HG03103 (cell line): ENCODE data around the gene ABL1.
"Not testable (repeated sequence)": the region's sequence is repeated elsewhere in the genome, so short reads cannot be mapped to it uniquely, and the experiment has no call there.

Source experiments
- ATAC-seq: cut with Tn5 transposase; IDR thresholded peaks from one replicate; pipeline ENCODE4 v1.9.1; 2021; ENCODE audit warnings: low read depth; ENCODE audit not compliant: unreplicated experiment

ABL1 gene

DNA sequence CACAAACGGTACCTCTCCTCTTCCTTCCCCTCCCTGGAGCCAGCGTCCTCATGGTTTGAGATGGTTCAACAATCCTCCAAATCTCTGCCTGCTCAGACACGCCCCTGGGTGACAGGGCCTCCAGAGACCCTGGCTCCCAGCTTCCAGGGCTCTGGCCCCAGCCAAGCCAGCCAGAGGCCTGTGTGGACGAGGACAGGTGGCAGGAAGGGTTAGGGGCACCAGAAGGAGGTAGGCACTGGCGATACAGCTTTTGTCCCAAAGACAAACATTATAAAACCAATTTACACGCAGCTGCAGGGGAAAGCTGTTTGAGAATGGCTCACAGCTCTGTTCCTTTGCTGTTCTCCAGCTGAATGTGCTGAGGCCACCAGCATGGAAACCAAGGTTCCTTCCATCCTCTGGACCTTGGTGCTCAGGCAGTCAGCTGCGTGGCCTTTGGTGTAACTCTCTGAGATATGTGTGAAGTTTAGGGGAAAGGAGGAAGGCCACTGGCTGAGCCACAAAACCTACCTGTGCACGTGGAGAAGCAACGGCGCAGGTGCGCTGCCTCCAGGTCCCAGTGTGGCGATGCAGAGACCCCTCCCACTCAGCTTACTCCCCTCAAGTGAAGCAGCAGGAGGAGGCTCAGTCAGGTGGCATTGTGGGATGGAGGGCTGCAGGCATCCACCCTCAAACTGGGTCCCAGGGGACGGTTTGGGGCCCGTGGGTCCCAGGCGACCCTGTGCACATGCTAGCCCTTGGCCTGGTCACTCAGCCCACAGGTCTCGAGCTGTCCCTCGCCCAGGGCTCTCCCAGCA, 65.8 kb downstream of the ABL1 start:
- no peak for ATAC-seq

DNA sequence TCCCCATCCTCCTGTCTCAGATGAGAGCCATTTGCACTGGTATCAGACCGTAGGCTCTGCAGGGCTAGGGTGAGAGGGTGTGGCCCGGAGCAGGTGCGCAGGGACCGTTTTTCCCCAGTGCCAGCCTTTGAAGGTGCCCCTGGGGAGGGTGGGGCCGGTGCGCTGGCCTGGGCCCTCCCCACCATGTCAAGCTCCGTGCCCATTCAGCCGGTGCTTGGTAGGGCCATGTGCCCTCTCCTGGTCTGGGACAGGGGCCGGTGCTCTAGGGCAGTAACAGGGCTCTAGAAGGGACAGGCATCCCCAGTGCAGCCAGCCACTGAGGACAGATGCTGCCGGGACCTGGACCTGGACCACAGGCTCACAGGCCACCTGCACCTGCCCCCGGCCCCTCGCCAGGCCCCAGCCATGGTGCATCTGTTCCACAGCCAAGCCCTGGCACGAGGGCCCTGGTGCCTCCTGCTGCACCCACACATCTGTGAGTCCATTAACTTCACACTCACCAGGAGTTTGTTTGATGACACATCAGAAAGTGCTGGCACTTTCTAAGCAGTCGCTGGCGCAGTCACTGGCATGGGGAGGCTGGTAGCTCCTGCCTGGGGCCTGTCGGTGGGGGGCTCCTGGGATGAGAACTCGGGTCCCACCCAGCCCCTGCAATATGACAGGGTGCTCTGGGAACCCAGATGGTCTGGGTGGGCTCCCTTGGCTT, 66.6 kb downstream of the ABL1 start:
- no peak for ATAC-seq

DNA sequence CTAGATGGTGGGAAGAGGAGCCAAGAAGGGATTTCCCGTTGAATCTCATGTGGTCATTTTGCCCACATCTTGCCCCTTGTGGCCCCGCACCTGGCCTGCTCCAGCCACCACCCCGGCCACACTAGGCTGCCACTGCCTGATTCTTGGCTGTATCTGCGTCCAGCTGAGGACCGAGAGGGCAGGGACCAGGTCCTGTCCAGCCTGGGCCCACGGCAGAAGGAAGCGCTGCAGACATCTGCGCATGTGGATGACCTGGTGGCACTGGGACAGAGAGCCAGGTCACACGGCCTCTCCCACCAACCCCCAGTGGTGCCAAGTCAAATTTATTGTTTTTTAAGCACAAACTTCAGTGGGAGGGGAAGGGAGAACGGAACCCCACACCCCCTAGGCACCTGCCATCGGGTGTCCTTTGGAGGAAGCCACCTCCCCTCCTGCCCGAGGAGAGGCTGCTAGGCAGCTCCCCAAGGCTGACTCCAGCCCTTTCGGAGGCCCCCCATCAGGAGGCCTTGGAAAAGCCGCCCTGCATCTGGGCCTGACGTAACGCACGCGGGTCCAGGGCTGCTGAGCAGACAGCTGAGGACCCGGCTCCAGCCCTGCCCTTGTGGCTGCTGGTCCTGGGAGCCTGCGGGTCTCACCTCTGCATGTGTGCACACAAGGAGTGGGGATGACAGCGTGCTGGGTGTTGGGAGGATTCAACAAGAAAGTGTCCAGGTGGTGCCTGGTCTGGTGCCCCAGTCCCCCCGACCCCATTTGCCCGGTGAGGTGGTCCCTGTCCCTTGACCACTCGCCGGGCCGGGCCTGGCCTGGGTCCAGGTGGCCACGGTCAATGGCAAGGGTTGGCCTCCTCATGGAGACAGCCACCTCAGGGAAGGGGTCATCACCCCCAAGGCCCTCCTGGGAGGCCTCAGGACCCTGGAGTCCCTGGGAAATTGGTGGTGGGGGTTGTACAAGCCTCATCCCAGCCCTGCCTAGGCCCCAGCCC, 67.4 kb downstream of the ABL1 start:
- ATAC-seq = no peak

DNA sequence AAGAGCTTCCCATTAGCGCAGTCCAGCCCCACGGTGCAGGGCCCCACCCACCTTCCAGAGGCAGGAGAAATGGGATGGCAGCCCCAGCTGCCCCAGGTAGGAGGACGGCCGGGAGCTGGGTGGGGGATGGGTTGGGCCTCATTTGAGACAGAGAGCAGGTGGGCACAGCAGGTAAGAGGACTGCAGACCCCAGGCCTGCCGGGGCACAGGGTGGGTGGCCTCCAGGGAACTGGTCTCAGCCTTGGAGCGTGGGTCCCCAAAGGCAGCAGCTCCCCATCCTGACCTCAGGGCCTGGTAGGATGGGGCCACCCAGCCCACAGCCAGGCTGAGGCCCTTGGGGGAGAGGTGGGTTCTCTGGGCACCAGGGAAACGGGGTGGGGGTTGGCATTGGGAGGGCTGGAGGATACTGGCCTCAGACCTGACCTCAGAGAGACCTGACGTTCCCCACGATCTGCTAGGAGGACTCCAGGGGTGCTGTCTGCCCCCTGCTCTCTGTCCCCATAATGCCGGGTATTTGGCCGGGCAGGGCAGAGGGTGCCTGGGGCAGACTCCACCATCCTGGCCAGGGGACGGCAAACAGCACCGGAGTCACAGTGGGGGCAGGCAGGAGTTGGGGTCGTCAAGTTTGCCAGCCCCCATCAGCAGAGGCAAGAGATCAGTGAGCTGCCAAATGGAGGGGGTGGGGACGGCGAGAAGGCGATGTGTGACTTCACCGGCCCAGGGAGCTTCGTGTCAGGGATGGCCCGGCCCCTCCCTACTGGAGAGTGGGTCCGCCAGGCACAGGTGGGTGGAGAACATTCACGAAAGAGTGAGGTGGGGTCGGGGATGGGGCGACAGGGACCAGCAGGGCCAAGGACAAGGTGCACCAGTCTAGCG, 68.4 kb downstream of the ABL1 start:
- ATAC-seq = no peak

DNA sequence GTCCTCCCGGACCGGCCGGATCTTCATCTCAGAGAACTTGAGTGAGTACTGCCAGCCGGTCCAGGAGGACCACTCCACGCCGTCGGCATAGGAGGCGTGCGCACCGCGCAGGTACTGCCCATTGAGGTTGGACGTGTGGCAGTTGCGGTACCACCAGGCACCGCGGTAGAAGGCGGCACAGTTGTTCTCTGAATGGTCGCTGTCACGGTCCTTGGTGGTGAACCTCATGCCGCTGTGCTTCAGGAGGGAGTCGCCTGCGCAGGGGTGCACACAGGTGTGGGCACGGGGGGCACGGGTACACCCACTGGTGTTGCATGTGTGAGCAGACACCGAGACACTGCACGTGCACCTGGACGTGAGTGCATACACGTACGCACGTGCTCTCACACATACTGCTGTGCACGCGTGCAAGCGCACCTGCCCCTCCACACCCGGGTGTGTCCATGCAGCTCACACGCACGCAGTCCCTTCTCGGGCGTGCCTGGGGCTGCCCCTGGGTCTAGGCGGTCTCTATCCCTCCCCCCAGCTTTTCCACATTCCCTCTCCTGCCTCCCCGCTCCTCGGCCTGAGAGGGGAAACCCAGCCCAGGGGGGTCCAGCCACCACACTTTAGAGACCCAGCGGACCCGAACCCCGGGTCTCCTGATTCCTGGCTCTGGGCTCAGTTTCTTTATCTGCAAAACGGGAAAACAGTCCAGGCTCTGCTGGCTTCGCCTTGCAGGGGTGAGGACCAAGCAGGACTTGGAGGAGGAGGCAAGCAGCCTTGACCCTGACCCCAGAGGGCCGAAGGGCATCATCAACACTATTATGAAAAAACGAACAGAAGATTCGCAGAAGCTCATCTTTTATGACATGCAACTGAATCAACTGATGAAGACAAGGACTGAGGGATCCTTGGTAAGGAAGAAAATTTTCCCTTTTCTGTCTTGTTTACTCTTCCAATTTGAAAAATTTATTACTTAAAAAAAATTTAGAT, 69.3 kb downstream of the ABL1 start:
- no peak for ATAC-seq

DNA sequence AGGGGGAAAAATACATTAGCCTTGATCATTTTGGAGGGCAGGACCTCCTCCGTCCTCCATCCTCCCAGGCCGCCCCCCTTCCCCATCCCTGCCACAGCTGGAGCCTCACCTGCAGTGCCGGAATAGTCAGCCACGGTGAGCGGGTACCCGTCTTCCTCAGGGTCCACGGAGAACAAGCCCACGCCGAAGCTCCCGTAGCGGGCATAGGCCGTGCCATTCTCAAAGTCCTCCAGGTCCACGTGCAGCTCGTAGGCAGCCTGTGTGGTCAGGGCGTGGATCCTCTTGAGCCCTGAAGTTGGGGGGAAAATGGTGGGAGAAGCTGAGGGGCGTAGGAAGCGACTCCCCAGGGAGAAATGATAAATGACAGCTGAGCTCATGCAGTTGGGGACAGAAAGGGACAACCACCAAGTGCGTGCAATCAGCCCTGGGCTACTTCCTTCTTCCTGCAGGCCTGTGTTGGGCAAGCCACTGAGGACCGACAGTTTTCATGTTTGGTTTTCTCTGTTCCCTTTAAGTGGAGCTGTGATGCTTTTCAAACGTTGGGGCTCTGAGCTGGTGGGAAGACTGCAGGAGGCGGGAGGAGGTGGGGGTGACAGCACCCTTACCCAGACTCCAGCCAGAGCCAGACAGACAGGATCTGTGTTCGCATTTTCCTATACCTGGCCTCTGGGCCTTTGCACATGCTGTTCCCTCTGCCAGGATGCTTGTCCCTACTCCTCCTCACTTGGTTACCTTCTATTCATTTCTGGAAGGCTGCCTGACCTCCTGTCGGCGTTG, 70.3 kb downstream of the ABL1 start:
- ATAC-seq = no peak

DNA sequence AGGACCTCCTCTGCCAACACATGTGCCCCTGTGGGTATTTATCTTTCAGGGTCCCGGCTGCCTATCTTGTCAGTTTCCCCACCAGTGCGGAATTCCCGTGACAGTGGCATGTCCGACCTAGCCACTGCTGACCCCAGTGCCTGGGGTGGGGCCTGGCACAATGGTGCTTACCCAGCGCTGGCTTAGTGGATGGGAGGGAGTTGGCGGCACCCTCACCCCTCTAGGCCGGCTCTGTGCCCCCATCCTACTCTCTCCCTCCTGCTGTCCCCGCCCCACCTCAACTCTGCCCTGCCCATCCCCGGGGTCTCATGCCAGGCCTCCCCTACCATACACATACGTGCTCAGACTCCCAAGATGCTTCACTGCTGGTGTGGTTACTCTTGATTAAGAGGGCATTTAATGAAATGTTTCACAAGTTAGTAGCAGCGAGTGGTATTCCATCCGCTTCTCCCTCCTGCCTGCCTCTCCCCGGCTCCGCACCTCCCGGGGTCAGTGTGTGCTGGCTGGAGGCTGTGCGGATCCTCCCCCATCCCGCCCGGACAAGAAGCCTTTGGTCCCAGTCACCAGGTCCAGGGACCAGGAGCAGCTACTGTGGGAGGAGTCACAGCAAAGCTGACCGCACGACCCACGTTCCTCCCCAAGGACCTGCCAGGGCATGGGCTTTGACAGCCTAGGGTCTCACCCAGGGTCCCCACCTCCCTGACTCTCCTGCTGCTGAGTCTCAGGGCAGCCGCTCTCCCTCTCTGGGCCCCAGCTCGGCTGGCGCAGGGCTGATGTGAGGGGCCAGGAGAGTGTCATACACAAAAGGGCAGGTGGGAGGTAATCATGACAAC, 71.1 kb downstream of the ABL1 start:
- no peak for ATAC-seq

DNA sequence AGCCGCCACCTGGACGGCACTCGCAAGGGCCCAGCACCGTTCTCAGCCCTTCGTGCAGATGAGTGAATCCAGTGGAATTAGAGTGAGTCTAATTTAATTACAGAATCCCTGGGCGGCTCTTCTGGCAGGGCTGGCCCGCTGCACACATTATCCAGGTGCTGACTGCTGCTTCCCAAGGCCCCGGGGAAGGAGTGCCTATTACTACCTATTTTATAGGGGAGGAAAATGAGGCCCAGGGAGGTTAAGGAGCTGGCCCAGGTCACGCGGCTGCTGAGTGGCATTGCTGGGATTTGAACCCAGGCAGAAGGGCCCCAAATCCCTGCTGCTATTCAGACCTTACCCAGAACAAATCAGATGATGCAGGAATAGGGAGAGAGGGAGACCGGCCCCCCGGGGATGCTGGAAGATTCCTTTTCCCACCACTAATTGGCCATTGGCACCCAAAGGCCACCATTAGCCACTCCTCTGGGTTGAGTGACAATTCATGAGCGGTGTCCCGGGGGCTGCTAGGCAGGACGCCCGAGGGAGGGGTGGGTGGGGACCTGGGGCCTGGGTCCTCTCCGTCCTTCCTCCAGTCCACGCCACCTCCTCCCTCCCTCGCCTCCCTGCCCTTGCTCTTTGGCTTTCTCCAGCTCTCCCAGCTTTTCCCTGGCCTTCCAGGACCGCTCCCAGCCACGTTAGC, 71.8 kb downstream of the ABL1 start:
- no peak for ATAC-seq

DNA sequence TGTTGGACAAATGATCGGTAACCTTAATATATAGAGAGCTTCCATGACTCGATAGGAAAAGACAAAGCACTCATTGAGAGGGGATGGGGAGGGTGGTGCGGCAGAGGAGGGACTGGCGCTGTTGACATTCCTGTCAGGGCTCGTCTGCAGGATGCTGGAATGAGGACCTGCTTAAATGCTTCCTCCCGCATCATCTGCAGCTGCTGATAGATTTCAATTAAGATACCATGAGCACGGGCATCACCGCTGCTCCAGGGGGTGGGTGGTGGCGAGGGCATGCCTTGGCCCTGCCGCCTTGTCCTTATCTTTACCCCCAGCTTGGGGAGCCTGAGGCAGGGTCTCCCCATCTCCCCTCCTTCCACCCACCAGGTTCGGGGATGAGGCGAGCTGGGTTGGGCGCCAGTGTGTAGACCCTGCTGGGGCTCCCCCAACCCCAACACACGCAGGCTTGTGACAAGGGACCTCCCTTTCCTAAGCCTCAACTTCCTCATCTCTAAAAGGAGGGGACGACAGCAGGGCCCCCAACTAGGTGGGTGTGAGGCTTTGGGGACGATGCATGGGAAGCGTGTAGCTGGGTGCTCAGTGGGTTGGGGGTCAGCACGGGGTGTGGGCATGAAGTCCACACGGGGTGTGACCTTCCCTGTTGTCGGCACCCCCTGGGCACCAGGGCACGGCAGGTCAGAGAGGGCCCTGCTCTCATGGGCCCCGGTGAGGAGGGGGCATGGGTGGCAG, 73.3 kb downstream of the ABL1 start:
- ATAC-seq = no peak

DNA sequence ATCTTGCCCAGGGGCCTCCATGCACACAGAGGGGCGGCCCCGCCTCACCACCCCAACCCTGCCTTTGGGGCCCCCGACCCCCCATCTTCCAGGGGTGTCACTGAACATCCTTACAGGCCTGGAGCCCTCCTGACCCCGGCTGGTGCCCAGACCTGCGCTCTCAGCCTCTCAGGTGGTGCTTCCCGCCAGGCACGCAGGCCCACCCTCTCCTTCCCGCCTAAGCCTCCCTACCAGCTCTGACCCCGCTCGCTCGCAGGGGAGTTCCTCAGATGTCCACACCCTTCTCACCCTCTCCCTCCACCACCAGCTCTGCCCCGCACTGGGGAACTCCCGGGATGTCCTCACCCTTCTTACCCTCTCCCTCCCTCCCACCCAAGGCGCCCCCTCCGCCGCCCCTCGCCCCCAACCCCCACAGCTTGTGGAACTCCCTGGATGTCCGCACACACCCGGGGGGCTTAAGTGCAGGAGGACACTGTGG, 73.9 kb downstream of the ABL1 start:
- ATAC-seq = no peak

DNA sequence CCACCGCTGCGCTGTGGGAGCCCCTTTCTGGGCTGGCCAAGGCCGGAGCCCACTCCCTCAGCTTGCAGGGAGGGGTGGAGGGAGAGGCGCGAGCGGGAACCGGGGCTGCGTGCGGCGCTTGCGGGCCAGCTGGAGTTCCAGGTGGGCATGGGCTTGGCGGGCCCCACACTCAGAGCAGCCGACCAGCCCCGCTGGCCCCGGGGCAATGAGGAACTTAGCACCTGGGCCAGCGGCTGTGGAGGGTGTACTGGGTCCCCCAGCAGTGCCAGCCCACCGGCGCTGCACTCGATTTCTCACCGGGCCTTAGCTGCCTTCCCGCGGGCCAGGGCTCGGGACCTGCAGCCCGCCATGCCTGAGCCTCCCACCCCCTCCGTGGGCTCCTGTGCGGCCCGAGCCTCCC, 75.0 kb downstream of the ABL1 start:
- ATAC-seq = not testable (repeated sequence)

DNA sequence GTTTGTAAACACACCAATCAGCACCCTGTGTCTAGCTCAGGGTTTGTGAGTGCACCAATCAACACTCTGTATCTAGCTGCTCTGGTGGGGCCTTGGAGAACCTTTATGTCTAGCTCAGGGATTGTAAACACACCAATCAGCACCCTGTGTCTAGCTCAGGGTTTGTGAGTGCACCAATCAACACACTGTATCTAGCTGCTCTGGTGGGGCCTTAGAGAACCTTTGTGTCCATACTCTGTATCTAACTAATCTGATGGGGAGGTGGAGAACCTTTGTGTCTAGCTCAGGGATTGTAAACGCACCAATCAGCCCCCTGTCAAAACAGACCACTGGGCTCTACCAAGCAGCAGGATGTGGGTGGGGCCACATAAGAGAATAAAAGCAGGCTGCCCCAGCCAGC, 75.6 kb downstream of the ABL1 start:
- not testable (repeated sequence) for ATAC-seq

DNA sequence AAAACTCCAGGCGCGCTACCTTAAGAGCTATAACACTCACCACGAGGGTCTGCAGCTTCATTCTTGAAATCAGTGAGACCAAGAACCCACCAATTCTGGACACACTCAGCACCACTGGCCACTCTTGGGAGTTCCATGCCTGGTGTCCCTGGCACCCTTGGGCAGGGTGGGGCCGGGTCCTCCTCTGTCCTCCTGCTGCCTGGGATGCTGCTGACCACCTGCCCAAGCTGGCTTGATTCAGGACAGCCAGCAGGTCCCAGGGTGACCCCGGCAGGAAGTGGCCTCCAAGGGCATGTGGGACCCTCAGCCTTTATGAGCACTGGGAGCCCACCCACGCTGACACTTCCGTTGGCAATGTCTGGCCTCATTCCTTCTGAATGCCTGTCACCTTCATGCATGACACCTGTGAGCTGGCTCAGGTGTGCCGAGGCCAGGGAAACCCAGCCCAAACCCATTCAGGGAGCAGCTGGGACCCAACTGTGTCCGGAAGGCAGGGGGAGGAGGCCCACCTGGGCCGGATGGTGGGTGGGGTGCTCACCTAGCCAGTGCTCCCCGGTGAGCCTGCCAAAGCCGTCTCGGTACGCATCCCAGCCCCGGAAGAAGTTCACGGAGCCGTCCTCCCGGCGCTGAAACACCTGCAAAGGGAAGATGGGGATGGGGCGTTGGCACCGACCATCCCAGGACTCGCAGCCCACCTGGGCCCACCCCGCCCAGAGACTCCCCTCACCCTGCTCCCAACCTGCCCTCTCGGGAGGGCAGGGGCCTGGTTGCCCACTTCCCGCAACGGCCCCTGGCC, 76.4 kb downstream of the ABL1 start:
- ATAC-seq = no peak

DNA sequence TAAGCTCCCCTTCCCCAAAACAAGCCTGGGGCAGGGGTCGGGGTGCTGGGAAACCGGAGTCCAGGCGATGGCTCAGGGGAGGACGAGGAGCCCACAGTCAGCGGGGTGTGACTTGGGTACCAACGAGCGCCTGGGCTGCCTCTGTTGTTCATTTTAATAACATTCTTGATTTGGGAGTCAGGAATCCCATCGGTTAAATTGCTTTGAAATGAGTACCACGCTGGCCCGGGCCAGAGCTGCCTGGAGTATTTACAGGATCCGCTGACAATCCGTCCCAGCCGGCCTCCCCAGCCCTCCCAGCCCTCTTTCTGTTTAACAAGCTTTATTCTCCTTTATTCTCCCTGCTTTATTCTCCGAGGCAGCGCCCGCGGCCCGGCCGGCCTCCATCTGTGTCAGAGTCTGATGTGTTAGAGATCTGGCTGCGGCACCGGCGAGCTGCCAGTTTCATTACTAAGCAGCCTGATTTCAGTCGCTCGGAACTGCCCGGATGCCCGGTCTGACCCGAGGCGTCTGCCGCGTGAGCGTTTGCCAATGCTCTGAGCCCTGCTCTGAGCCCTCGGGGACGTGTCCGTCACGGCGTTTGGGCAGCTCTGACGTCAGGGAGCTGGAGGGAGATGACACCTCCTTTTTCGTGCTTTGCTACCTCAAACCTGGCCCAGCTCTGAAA, 78.0 kb downstream of the ABL1 start:
- no peak for ATAC-seq
